ENCODE results near the gene CEP112.

CEP112 gene

DNA sequence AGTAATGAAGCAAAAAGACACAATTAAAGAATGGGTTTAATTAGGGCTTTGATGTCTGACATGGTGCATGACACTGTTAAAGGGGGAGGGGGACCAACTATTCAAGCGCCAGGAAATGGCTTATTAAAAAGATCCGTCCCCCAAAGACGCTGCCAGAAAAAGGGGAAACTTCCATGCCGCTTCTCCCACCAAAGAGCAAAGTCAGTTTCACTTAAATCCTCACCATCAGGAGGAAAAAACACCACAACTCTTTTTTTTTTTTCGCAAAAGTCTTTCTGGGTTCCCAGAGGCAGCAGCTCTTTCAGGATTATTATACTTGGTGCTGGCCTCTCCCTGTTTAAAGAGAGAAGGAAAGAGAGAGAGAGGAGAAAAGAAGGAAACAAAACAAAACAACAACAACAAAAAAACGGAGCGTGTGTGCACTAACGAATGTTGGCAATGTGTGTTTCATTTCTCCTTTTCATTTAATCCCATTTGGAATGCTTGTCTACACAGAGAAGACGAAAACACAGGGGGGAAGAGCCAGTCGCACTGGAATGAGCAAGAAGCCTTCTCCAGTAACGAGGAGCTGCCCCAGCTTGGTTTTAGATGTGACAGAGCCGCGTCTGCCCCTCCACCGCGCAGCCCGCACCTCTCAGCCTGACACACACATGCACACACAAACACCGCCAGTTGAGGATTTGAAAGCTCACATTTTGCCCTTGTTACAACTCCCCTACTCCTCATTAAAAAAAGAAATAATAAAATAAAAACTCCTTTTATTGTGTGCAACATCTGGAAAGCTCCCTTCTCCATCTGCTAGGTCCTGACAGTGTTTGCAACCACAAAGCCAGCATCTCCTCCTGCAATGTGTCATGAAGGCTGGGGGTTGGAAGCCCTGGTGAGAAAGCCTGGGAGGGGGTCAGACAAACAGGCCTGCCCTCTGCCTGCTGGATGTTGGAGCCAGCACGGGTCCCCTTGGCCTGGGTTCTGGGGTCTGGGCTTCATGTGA is 597.8 kb downstream of the CEP112 start:
- Histone ChIP-seq H3K9me3 (ENCODE audit: insufficient read depth, low read length) (no peaks in the 10 kb centered on the region), H3K79me2 (ENCODE audit: insufficient read depth, low read length) (no peaks in the 10 kb centered on the region), H4K20me1 (ENCODE audit: low read depth, low read length) (no peaks in the 10 kb centered on the region), H3K36me3 (ENCODE audit: low read length) (no peaks in the 10 kb centered on the region), H3K27ac (ENCODE audit: low read depth, low read length) (no peak overlapping the region), H2AFZ (ENCODE audit: low read depth, low read length, severe bottlenecking) (no peak overlapping the region), H3K27me3 (ENCODE audit: low read length) (no peaks in the 10 kb centered on the region), H3F3A (ENCODE audit: insufficient read depth) (no peaks in the 10 kb centered on the region), H3K4me2 (ENCODE audit: low read depth, low read length, poor library complexity, severe bottlenecking) (no peak overlapping the region), H3K9me2 (replicated peaks; ENCODE audit: insufficient read depth, low read length) (no peaks in the 10 kb centered on the region), H3K9ac (ENCODE audit: low read length) (no peak overlapping the region), H3K4me3 (ENCODE audit: insufficient read depth, low read length, poor library complexity, severe bottlenecking) (no peak overlapping the region)
- no peak for TF ChIP-seq EZH2phosphoT487 (conservative IDR thresholded peaks at IDR 0.05; ENCODE audit: low read length)
- TF ChIP-seq, protein P1, sequence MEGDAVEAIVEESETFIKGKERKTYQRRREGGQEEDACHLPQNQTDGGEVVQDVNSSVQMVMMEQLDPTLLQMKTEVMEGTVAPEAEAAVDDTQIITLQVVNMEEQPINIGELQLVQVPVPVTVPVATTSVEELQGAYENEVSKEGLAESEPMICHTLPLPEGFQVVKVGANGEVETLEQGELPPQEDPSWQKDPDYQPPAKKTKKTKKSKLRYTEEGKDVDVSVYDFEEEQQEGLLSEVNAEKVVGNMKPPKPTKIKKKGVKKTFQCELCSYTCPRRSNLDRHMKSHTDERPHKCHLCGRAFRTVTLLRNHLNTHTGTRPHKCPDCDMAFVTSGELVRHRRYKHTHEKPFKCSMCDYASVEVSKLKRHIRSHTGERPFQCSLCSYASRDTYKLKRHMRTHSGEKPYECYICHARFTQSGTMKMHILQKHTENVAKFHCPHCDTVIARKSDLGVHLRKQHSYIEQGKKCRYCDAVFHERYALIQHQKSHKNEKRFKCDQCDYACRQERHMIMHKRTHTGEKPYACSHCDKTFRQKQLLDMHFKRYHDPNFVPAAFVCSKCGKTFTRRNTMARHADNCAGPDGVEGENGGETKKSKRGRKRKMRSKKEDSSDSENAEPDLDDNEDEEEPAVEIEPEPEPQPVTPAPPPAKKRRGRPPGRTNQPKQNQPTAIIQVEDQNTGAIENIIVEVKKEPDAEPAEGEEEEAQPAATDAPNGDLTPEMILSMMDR (IDR thresholded peaks at IDR 0.05; ENCODE audit: insufficient read depth, low read length, poor library complexity, severe bottlenecking): no peak

DNA sequence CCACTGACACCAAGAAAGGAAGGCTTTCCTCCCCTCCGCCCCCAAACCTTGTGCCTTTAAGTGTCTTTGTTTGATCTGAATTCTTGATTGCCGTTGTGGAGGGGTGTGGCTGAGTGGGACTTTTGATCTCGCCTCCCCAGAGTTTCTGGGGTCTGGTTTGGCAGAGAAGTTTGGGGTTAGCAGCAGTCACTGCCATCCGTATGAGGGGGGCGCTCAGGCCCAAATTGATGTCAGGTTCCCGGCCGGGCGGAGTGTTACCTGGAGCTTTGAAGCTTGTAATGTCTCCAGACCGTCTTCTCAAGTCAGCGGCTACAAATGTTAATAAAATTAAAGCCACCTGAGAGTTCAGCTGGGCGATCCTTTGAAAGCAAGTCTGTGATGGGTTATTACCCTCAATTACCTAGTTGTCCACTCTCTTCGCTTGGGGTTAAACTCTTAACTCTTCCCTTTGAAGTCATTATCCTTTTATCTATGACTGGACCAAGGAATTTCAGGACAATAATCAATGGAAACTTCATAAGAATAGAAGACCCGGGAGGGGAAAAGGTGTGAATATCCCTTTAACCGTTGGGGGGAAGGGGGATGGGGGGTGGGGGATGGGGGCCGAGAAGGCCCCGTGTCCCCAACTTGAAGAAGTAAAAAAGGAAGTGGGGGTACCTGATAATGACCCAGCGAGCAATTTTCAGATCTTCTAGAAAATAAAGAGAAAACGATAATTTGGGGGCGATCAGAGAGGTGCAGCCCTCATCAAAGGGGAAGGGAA is 598.7 kb downstream of the CEP112 start:
- H3K36me3 ChIP-seq (ENCODE audit: low read length): no peaks in the 10 kb centered on the region
- H2AFZ ChIP-seq (ENCODE audit: low read depth, low read length, severe bottlenecking): no peak overlapping the region
- H3K27ac ChIP-seq (ENCODE audit: low read depth, low read length): no peak overlapping the region
- H3F3A ChIP-seq (ENCODE audit: insufficient read depth): no peaks in the 10 kb centered on the region
- TF ChIP-seq EZH2phosphoT487 (conservative IDR thresholded peaks at IDR 0.05; ENCODE audit: low read length): no peak
- TF ChIP-seq, protein P1 (IDR thresholded peaks at IDR 0.05; ENCODE audit: insufficient read depth, low read length, poor library complexity, severe bottlenecking): no peak
- H3K27me3 ChIP-seq (ENCODE audit: low read length): no peaks in the 10 kb centered on the region
- H3K4me3 ChIP-seq (ENCODE audit: insufficient read depth, low read length, poor library complexity, severe bottlenecking): no peak overlapping the region
- no peaks in the 10 kb centered on the region for H3K79me2 ChIP-seq (ENCODE audit: insufficient read depth, low read length)
- no peaks in the 10 kb centered on the region for H3K9me3 ChIP-seq (ENCODE audit: insufficient read depth, low read length)
- no peaks in the 10 kb centered on the region for H3K9me2 ChIP-seq (replicated peaks; ENCODE audit: insufficient read depth, low read length)
- no peak overlapping the region for H3K9ac ChIP-seq (ENCODE audit: low read length)
- no peaks in the 10 kb centered on the region for H4K20me1 ChIP-seq (ENCODE audit: low read depth, low read length)
- H3K4me2 ChIP-seq (ENCODE audit: low read depth, low read length, poor library complexity, severe bottlenecking): no peak overlapping the region

DNA sequence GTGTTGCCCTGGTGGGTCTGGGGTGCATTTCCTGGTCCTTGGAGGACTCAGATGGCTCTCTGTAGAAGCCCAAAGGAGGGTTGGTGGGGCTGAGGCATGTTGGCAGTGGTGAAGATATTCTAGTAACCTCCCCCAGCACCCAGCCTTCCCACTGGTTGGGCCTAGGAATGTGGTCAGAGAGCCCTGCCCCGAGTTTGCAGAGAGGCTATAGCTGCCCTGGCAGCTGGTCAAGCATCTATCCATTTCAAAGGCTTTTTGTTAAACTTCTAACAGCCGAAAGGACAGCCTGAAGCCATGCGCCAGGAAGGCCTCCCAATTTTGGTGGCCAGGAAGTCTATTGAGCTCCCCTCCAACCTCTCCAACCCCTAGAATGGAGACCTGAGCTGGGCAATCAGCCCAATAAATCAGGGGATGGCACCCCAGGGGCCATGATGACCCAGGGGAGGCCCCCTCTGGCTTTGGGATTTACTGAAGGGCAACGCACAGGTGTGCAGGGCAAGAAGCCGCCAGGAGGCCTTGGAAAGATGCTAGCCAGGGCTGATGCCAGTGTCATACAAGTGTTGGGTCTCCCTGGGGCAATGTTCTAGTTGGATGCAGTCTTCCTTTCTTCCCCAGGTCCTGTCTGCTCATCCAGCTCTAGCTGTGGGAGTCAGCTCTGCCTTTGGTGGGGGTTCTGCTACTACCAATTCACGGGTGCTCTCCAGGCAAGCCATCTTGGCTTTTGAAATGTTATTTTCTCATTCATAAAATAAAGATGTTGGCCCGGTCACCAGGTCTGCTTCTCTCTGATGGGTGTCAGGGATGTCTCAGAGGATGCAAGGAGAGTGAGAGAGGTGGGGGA is 599.6 kb downstream of the CEP112 start:
- no peaks in the 10 kb centered on the region for H3K9me2 ChIP-seq (replicated peaks; ENCODE audit: insufficient read depth, low read length)
- no peak overlapping the region for H3K4me3 ChIP-seq (ENCODE audit: insufficient read depth, low read length, poor library complexity, severe bottlenecking)
- H3K4me2 ChIP-seq (ENCODE audit: low read depth, low read length, poor library complexity, severe bottlenecking): no peak overlapping the region
- no peaks in the 10 kb centered on the region for H3K9me3 ChIP-seq (ENCODE audit: insufficient read depth, low read length)
- H3K27me3 ChIP-seq (ENCODE audit: low read length): no peaks in the 10 kb centered on the region
- no peaks in the 10 kb centered on the region for H3K36me3 ChIP-seq (ENCODE audit: low read length)
- H4K20me1 ChIP-seq (ENCODE audit: low read depth, low read length): no peaks in the 10 kb centered on the region
- H3K9ac ChIP-seq (ENCODE audit: low read length): no peak overlapping the region
- H2AFZ ChIP-seq (ENCODE audit: low read depth, low read length, severe bottlenecking): no peak overlapping the region
- H3F3A ChIP-seq (ENCODE audit: insufficient read depth): no peaks in the 10 kb centered on the region
- H3K27ac ChIP-seq (ENCODE audit: low read depth, low read length): no peak overlapping the region
- TF ChIP-seq EZH2phosphoT487 (conservative IDR thresholded peaks at IDR 0.05; ENCODE audit: low read length): no peak
- H3K79me2 ChIP-seq (ENCODE audit: insufficient read depth, low read length): no peaks in the 10 kb centered on the region

Data from SU-DHL-6 (cell line).